OCI-LY1 (cell line): Measurements from ENCODE around the gene RASA3.

Experiments
- H2AFZ ChIP-seq: fragments of 200-600 bp; sonication (generic), shearing (Covaris generic); 2 replicates; pipeline ENCODE4 v1.6.0; 2014; ENCODE audit warnings: antibody characterized with exemption, mild to moderate bottlenecking, low read length
- H3F3A ChIP-seq: fragments of 200-600 bp; sonication (generic), shearing (Covaris generic); 2 replicates; pipeline ENCODE4 v1.6.0; 2014; ENCODE audit warnings: mild to moderate bottlenecking, antibody characterized with exemption, low read length, moderate library complexity; ENCODE audit not compliant: insufficient read depth
- H3K27ac ChIP-seq: fragments of 200-600 bp; sonication (generic); 2 replicates; pipeline ENCODE4 v1.5.1; 2014; ENCODE audit warnings: low read length, mixed run types, mild to moderate bottlenecking, low read depth; ENCODE audit not compliant: poor library complexity, severe bottlenecking
- H3K27me3 ChIP-seq: fragments of 200-600 bp; sonication (generic); 2 replicates; pipeline ENCODE4 v1.6.0; 2014; ENCODE audit warnings: antibody characterized with exemption, mild to moderate bottlenecking, low read length, moderate library complexity; ENCODE audit not compliant: insufficient read depth
- H3K36me3 ChIP-seq: fragments of 200-600 bp; sonication (generic); 2 replicates; pipeline ENCODE4 v1.6.1; 2014; ENCODE audit warnings: mild to moderate bottlenecking, antibody characterized with exemption, low read length, moderate library complexity, mixed read lengths; ENCODE audit not compliant: insufficient read depth
- H3K4me1 ChIP-seq: fragments of 200-600 bp; sonication (generic); 2 replicates; pipeline ENCODE4 v1.5.1; 2014; ENCODE audit warnings: mild to moderate bottlenecking, low read length, moderate library complexity; ENCODE audit not compliant: insufficient read depth, severe bottlenecking
- H3K4me2 ChIP-seq: fragments of 200-600 bp; sonication (generic), shearing (Covaris generic); 2 replicates; pipeline ENCODE4 v1.6.1; 2014; ENCODE audit warnings: low read length
- H3K4me3 ChIP-seq: fragments of 200-600 bp; sonication (generic); 2 replicates; pipeline ENCODE4 v1.5.1; 2014; ENCODE audit warnings: low read length, low read depth, mild to moderate bottlenecking, mixed read lengths; ENCODE audit not compliant: poor library complexity, severe bottlenecking
- H3K79me2 ChIP-seq: fragments of 200-600 bp; shearing (Covaris generic); 2 replicates; pipeline ENCODE4 v1.6.1; 2016; ENCODE audit warnings: mixed run types, low read length, mixed read lengths; ENCODE audit not compliant: insufficient read depth
- H3K9ac ChIP-seq: fragments of 200-600 bp; sonication (generic), shearing (Covaris generic); 2 replicates; pipeline ENCODE4 v1.6.1; 2014; ENCODE audit warnings: mild to moderate bottlenecking, low read length, mixed read lengths
- H3K9me2 ChIP-seq: fragments of 200-600 bp; sonication (generic), shearing (Covaris generic); 2 replicates; pipeline ENCODE4 v1.6.1; 2014; ENCODE audit warnings: low read depth, mild to moderate bottlenecking, low read length, mixed read lengths
- H3K9me3 ChIP-seq: fragments of 200-600 bp; shearing (Covaris generic); 2 replicates; pipeline ENCODE4 v1.6.1; 2014; ENCODE audit warnings: low read length, mixed read lengths
- H4K20me1 ChIP-seq: fragments of 200-600 bp; sonication (generic), shearing (Covaris generic); 2 replicates; pipeline ENCODE4 v1.6.0; 2016; ENCODE audit warnings: mild to moderate bottlenecking, low read length; ENCODE audit not compliant: insufficient read depth
- CTCF ChIP-seq: fragments of 200-600 bp; sonication (generic), shearing (Covaris generic); IDR thresholded peaks from 2 replicates; pipeline ENCODE4 v1.5.1; 2017; ENCODE audit warnings: mild to moderate bottlenecking, antibody characterized with exemption, low read length, moderate library complexity, mixed read lengths
- EZH2 ChIP-seq: fragments of 200-600 bp; sonication (generic), shearing (Covaris generic); IDR thresholded peaks from 2 replicates; pipeline ENCODE4 v1.8.0; 2017; ENCODE audit warnings: borderline replicate concordance, mixed run types, mild to moderate bottlenecking, antibody characterized with exemption, low read length, moderate library complexity, mixed read lengths

RASA3 gene

DNA sequence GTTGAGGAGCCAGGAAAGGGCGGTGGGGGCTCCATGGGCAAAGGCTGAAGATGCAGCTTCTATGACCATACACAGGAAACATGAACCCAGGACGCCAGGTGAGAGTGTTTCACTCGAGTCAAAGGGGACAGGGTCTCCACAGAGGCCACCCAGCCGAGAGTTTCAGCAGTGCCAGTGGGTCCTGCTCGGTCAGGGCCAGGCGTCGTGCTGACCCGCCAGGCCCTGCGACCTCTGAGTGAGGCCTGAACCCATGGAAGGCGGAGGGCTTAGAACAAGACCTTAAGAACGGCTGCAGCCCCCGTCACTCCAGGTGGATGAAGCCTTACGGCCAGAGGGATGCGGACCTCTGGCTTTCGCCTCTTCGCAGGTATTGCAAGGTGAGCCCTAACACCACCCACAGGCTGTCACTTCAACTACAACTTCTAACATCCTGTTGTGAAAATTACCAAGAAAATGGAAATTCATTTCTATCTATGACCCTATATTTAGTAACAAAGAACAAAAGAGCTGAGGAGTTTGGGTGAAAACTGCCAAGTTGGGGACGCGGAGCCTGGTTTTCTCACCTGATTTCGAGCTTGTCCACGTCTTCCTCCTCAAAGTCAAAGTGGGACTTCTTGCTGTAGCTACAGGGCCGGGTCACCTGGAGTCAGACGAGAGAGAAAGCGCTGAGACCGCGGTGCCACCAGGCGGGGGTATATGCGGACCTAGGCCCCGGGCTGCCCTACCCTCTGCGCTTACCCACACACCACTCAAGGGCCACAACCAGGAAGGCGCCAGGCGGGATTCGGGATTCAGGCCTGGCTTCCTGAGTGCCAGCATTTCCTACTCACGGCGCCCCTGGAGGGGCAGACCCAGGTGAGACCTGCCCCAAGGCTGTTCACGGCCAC lies 108.5 kb downstream of the RASA3 start:
- H3K27me3 ChIP-seq: no peaks in the 10 kb centered on the region
- peak overlapping the region; percentile 65 for H3K9ac ChIP-seq
- peak overlapping the region; percentile 66 for H3K4me3 ChIP-seq
- H4K20me1 ChIP-seq: no peaks in the 10 kb centered on the region
- H3K79me2 ChIP-seq: no peaks in the 10 kb centered on the region
- peak overlapping the region; percentile 94 for H3K27ac ChIP-seq
- no peaks in the 10 kb centered on the region; the same call in 1 of the 2 replicates for H3F3A ChIP-seq
- H3K4me1 ChIP-seq: peaks cover 83% of the 10 kb centered on the region
- H3K4me2 ChIP-seq: peak overlapping the region; percentile 69
- TF ChIP-seq EZH2 (no peak), CTCF (peak; percentile 70)
- no peaks in the 10 kb centered on the region for H3K9me3 ChIP-seq
- H3K9me2 ChIP-seq: no peaks in the 10 kb centered on the region
- peaks cover 23% of the 10 kb centered on the region; the same call in 1 of the 2 replicates for H3K36me3 ChIP-seq
- no peak overlapping the region for H2AFZ ChIP-seq

DNA sequence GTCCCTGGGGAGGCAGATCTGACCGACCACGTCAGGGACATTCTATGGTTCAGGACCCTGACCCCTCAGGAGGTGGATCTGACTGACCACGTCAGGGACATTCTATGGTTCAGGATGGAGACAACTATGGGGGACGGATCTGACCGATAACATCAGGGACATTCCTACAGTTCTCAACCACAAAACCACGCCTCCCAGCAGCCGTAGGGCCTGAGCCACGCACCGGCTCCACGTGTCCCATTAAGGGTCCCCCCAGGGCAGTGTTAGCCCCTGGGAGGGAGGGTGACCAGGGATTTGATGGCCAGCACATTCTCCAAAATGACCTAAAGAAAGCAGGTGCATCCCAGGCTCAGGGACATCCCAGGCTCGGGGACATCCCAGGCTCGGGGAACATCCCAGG lies 109.5 kb downstream of the RASA3 start:
- Histone ChIP-seq H3K9ac (peak overlapping the region; percentile 65), H3K4me1 (peaks cover 79% of the 10 kb centered on the region), H4K20me1 (no peaks in the 10 kb centered on the region), H3F3A (no peaks in the 10 kb centered on the region; the same call in 1 of the 2 replicates), H3K9me3 (no peaks in the 10 kb centered on the region), H3K36me3 (peaks cover 34% of the 10 kb centered on the region), H2AFZ (no peak overlapping the region), H3K4me2 (peak overlapping the region; percentile 69), H3K27me3 (no peaks in the 10 kb centered on the region), H3K9me2 (no peaks in the 10 kb centered on the region), H3K4me3 (peak overlapping the region; percentile 66), H3K27ac (peak overlapping the region; percentile 94), H3K79me2 (no peaks in the 10 kb centered on the region)
- no peak for TF ChIP-seq CTCF

GRCh38 chr13:114022309-114022669 lies 110.1 kb downstream of the RASA3 start:
- no peak for TF ChIP-seq EZH2
- no peak for TF ChIP-seq CTCF
- peak overlapping the region; percentile 69 for H3K4me2 ChIP-seq
- no peaks in the 10 kb centered on the region for H3K27me3 ChIP-seq
- no peaks in the 10 kb centered on the region for H3K9me3 ChIP-seq
- H3K27ac ChIP-seq: peak overlapping the region; percentile 94
- H3K79me2 ChIP-seq: no peaks in the 10 kb centered on the region
- no peaks in the 10 kb centered on the region; the same call in 1 of the 2 replicates for H3F3A ChIP-seq
- peak overlapping the region; percentile 65; the same call in 1 of the 2 replicates for H3K9ac ChIP-seq
- peaks cover 73% of the 10 kb centered on the region for H3K4me1 ChIP-seq
- peaks cover 40% of the 10 kb centered on the region for H3K36me3 ChIP-seq
- peak overlapping the region; percentile 66 for H3K4me3 ChIP-seq
- H3K9me2 ChIP-seq: no peaks in the 10 kb centered on the region
- no peak overlapping the region for H2AFZ ChIP-seq
- H4K20me1 ChIP-seq: no peaks in the 10 kb centered on the region
